Activated CD8-positive, alpha-beta memory T cell treated with anti-CD3 and anti-CD28 coated beads for 4 hours (primary cell): ENCODE data around the gene DUOX1.

Experiments
- DNase-seq, 2 donors: peaks; one replicate each; pipeline ENCODE4 v3.0.0-alpha.2; 2020; ENCODE audit warnings: low read depth in 2 of 2

The DUOX1 gene

GRCh38 chr15:45168751-45169551 is 39.2 kb downstream of the DUOX1 start:
- DNase-seq = no peak

DNA sequence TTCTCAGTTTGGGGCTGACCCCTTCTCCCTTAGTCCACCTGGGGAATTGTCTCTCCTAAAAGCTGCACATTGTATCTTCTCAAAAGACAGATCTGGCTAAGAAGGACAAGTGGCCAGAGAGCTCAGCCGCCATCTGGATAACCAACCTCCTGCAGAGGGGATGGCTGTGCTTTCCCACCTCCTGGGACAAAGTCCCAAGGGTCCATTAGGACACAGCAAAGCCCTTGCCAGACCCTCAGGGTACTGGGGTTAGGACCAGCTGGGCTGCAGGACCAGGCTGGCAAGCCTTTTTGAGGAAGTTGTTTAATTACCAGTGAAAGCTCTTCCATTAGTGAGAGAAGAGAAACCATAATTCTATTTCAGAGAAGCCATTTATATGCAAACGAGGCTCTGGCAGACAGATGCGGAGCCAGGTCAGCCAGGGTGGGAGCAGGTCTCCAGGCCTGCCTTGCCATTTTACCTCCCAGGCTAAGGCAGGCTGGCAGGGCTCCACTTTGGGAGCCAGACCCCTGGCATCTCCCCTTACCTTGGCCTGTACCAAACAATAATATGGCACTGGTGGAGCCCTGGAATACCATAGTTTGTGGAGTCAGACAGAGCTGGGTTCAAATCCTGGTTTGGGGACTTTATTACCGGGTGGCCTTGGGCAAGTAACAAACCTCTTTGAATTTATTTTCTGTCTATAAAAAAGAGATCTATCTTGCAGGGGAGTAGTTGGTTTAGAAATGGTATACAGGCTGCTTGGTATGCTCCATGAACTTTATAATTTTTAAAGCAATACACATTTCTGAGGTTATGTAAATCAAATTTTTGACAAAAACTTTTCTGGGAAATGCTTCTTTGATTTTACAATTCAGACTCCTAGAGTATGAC is 40.0 kb downstream of the DUOX1 start:
- no peak for DNase-seq

DNA sequence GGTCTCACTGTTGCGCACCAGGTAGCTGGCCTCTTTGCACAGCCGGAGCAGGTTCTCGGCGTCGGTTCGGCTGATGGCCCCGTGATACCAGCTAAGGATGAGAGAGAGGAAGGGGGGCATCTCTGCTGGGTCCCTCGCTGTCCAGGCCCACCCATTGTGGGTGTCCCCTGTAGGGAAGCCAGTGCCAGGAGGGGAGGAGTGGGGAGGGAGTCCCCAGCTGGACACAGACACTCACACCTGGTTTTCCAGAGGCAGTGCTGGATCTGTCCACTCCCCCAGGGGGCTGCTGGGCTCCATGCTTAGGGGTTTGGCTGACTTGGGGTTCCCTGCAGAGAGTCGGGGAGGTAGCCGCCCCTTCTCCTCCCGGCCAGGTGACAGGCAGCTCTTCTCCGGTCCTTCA is 42.1 kb downstream of the DUOX1 start:
- DNase-seq = no peak

DNA sequence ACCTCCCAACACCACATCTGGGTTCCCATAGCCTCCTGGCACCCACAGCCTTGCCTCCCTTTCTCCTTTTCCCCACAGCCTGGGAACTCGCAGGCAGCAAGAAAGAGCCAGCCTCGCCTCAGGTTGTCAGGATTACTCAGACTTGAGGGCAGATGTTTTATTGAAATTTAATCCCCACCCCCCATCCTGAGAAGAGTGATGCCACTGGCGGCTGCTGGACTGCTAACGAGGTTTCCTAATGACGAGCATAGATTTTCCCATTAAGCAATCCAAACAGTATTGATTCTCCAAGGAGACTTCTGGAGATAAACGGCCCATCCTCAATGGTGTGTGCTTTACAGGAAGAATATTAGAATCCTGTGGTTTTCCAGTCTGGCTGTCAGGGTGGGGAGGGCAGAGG is 44.3 kb downstream of the DUOX1 start:
- no peak for DNase-seq

DNA sequence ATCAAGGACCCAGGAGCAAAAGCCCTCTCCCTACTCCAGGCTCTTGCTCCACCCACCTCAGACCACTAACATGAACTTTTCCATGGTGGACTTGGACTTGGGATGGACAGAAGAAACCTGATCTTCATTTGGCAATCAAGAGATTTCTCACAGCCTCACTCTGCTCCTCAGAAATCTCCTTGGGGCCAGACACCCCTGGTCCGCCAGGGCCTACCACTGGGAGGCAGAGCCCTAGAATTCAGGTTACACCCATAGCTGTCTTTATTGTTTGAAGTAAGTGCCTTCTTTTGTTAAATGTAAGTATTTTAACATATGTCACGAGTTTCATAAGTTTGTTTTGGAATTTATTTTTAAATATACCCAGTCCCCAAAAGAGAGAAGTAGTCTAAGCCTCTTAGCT is 44.8 kb downstream of the DUOX1 start:
- DNase-seq = no peak

DNA sequence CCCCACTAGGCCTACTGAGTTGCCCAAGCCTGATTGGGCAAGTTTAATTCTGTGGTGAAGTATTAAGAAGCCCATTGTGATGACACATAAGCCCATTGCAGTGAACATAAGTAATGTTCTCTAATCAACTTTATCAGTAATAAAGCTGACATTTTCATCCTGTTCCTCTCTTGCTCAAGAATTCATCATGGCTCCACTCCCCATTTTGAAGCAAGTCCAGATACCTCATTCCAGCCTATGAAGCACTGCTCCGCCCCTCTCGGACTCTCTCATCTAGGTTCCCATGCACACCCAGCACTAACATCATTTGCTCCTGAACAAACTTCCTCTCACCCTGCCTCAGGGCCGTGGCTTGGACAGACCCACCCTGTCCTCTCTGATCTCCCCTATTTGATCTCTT is 47.5 kb downstream of the DUOX1 start:
- DNase-seq = no peak

DNA sequence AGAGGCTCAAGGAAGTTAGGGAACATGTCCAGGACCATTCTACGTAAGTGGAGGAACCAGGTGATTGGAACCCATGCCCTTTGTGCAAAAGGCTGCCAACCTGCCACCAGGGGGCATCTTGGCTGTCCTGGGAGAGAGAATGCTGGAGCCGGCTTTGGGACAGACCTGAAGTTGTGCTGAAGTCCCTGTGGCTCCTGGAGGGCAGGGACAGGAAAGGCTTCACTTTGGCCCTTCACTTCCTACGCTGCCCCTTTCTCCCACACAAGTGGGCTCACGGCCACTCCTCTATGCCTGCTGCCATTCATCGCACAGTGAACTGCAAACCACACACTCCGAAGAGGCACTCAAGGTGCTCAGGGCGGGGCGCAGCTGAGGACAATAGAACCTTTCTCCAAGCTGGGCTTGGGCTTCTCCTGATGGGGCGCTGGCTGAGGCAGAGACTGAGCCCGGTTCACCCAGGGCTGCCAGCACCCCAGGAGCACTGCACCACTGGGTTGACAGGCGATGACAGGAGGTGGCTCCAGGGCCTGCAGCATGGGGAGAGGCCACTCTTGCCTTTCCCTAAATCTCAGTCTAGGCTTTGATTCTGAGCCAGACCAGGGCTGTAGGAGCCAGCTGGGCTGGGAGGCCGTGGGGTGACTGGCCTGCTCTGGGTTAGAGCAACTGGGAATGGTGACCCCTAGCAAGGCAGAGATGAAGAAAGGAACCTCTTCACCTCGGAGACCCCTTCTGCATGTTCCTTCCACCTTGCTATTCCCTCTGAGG is 49.6 kb downstream of the DUOX1 start:
- DNase-seq = peak in 1 of 2 donors; percentile 37

DNA sequence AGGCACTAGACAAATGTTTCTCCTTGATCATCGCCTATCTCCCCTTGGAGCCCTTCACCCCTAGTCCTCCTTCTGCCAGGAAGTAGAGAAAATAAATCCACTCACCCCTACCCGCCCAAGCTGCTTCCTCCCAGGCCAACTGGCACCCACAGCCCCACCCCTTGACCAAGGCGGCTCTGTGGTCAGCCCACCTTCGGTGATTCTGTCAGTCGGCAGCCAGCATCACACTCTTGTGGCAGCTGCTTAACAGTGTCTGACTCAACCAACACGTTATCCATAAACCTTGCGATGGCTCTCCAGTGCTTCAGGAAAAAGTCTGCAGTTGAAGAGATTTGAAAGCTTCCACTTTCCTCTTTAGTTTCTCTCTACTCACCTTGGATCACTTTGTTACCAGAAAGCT is 50.4 kb downstream of the DUOX1 start:
- no peak for DNase-seq

GRCh38 chr15:45180648-45181436 is 51.0 kb downstream of the DUOX1 start:
- DNase-seq = no peak

GRCh38 chr15:45181491-45182285 is 51.9 kb downstream of the DUOX1 start:
- no peak for DNase-seq

DNA sequence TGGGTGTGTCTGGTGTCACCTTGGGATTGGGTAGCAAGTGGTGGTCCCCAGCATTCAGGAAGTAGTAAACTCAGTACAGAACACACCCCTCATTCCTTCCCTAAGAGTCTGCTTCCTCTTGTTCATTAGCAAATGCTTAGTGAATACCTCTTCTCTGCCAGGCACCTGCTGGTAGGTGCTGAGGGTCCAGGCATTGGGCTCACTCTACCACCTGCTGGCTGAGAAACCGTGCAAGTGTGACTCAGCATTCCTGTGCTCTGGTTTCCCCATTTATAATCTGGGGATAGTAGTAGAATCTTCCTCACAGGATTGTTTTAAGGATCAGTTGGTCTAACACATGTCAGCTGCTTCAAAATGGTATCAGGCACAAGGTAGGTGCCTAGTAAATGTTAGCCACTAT is 53.2 kb downstream of the DUOX1 start:
- no peak for DNase-seq

- DNase-seq = no peak
Observed at GRCh38 chr15:45183511-45183910, 53.7 kb downstream of the DUOX1 start.

- no peak for DNase-seq
Observed at GRCh38 chr15:45184562-45185041, 54.8 kb downstream of the DUOX1 start.

- no peak for DNase-seq
Observed at GRCh38 chr15:45185069-45185779, 55.4 kb downstream of the DUOX1 start.

GRCh38 chr15:45185903-45186770 is 56.3 kb downstream of the DUOX1 start:
- DNase-seq = no peak

- DNase-seq = no peak
Observed at GRCh38 chr15:45186771-45187577, 57.2 kb downstream of the DUOX1 start.

DNA sequence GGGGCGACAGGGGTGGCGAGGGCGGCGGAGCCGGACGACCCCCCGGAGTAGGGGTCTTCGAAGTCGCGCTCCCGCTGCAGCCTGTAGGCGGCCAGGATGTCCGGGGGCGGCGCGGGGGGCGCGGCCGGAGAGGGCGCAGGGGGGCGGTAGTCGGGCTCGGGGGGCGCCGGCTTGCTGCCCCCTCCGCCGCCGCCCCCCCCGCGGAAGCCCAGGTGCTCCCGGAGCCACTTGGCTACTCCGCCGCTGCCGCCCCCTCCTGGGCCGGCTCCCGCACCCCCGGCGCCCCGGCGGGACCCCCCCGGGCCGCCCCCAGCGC is 57.7 kb downstream of the DUOX1 start:
- DNase-seq = no peak
